Spleen (tissue), 13 donors: ENCODE measurements around the gene NDUFB7. TPM values are rescaled to one million over a fixed set of nuclear protein-coding genes. Genes with fewer than 3 reads are reported as not detected.

ENCODE experiments used
- DNase-seq: peaks from one replicate; pipeline ENCODE4 v3.0.0-alpha.2; 2020
- H3K27ac ChIP-seq, 8 donors: fragments of 200-600 bp; sonication (generic) in 7 of 8; 1 replicate in 4 of 8; 2 replicates in 4 of 8; pipeline versions ENCODE4 v1.5.0 to v1.8.0; 2016 to 2021; ENCODE audit warnings: inconsistent platforms in 4 of 8, mild to moderate bottlenecking in 4 of 8, moderate library complexity in 1 of 8
- H3K27me3 ChIP-seq, 7 donors: fragments of 200-600 bp; sonication (generic) in 6 of 7; replicated peaks in 1 of 7; 1 replicate in 4 of 7; 2 replicates in 3 of 7; pipeline versions ENCODE4 v1.5.0 to v1.8.0; 2016 to 2021; ENCODE audit warnings: inconsistent platforms in 3 of 7, mild to moderate bottlenecking in 1 of 7
- H3K36me3 ChIP-seq, 6 donors: fragments of 200-600 bp; sonication (generic) in 5 of 6; 1 replicate in 4 of 6; 2 replicates in 2 of 6; pipeline versions ENCODE4 v1.5.0 to v1.8.0; 2016 to 2021; ENCODE audit warnings: inconsistent platforms in 2 of 6
- H3K4me1 ChIP-seq, 6 donors: fragments of 200-600 bp; sonication (generic) in 5 of 6; 1 replicate in 3 of 6; 2 replicates in 3 of 6; pipeline versions ENCODE4 v1.5.0 to v1.8.0; 2016 to 2021; ENCODE audit warnings: inconsistent platforms in 3 of 6
- H3K4me3 ChIP-seq, 8 donors: fragments of 200-600 bp; sonication (generic) in 7 of 8; 1 replicate in 4 of 8; 2 replicates in 4 of 8; pipeline versions ENCODE4 v1.5.0 to v1.8.0; 2016 to 2021; ENCODE audit warnings: inconsistent platforms in 4 of 8, mild to moderate bottlenecking in 4 of 8, moderate library complexity in 2 of 8
- H3K9me3 ChIP-seq, 8 donors: fragments of 200-600 bp; sonication (generic) in 7 of 8; 1 replicate in 4 of 8; 2 replicates in 4 of 8; pipeline versions ENCODE4 v1.5.0 to v1.8.0; 2016 to 2021; ENCODE audit warnings: inconsistent platforms in 4 of 8
- CTCF ChIP-seq, 11 experiments: fragments of 200-600 bp in 7 of 11; fragments of 450-650 bp in 4 of 11; sonication (generic) in 4 of 11; IDR thresholded peaks in 8 of 11; conservative IDR thresholded peaks in 3 of 11; 1 replicate in 7 of 11; 2 replicates in 4 of 11; pipeline versions ENCODE4 v1.4.0 to v1.8.0; 2016 to 2021; ENCODE audit warnings: antibody characterized with exemption in 11 of 11, inconsistent platforms in 4 of 11, mild to moderate bottlenecking in 1 of 11
- POLR2A ChIP-seq, 3 donors: fragments of 450-650 bp; IDR thresholded peaks; one replicate each; pipeline ENCODE4 v1.5.1; 2017; ENCODE audit warnings: antibody characterized with exemption in 3 of 3, mild to moderate bottlenecking in 1 of 3
- POLR2AphosphoS5 ChIP-seq, 3 donors: sonication (generic); formaldehyde crosslinking; IDR thresholded peaks; one replicate each; pipeline ENCODE4 v1.5.1; 2017; ENCODE audit warnings: antibody characterized with exemption in 3 of 3
- WGBS, 5 donors: extraction: QIAGEN DNeasy Blood & Tissue Kit in 3 of 5; methylation state at CpG; one replicate each; pipeline versions ENCODE4 v1.1.5 to v1.1.7; 2013 to 2018; 5-methylcytosine and 5-hydroxymethylcytosine counted together
- intact Hi-C: fragments of 100-400 bp; cut with DNase I; formaldehyde crosslinking; loops from one replicate; pipeline ENCODE4 v1.15.0; 2023; ENCODE audit warnings: low total_unique reads
- long read RNA-seq, 2 donors: transcript quantifications; one replicate each; lab custom pipeline, GENCODE V29; 2026
- polyA plus RNA-seq, 3 donors: library from polyadenylated mRNA; stranded (reverse); fragments of 200-250 nt; gene quantifications; one replicate each; pipeline ENCODE4 v1.2.1, GENCODE V29; 2013
- total RNA-seq, 7 donors: library from RNA; depleted of rRNA in 3 of 7; stranded (reverse); fragments of >200 nt in 3 of 7; fragmentation: NEBNext Ultra II Directional in 4 of 7; extraction: Animal tissue kit (Norgen Biotek cat#: 25700) in 4 of 7; gene quantifications; one replicate each; pipeline versions ENCODE4 v1.1.0 to v1.2.1, GENCODE V29; 2016 to 2021
- donor health status: healthy with polysubstance abuse.
- donor health status: DM: no; HTN: no; CAD: no; lungs with moderate emphysema.
- donor health status: DM: no; HTN: no; CAD: no.
- donor health status: Bipolar disorder and iron deficiency.
- donor health status: healthy.
- donor health status: DM: no; HTN: no; CAD: no.
- donor health status: DM: yes; HTN: yes; CAD: no.

The NDUFB7 gene
- total RNA-seq (100 to 1,000 TPM in 3 of 7 donors, 10 to 100 TPM in 4; 77.2 to 185 (median 92.3) TPM), polyA plus RNA-seq (100 to 1,000 TPM; 283 to 374 (median 336) TPM)
- long read RNA-seq, donor 1, transcript NDUFB7-201 (3 exons, 531 nt), result major isoform, 89 of 94 reads
- long read RNA-seq, donor 1, partial matches to known transcripts, result 5 of 94 reads
- long read RNA-seq, donor 1, other reads (novel, unspliced or antisense), result 0 of 94 reads
- long read RNA-seq, donor 2, transcript NDUFB7-201 (3 exons, 531 nt), result major isoform, 79 of 79 reads
- long read RNA-seq, donor 2, partial matches to known transcripts, result 0 of 79 reads
- long read RNA-seq, donor 2, other reads (novel, unspliced or antisense), result 0 of 79 reads

GRCh38 chr19:14571695-14572490, at the start of gene NDUFB7:
Gene NDUFB7 (minus strand): TSS chr19:14572066. CDS start chr19:14572000, 66 bp downstream.
- WGBS, 5 donors, result 2 to 5% (median 3%) methylated on average over 20 to 40 of the region's 40 CpGs
- intact Hi-C loops, result loop anchor here (5.0 kb wide), 1 partner anchor 115 kb away; no protein-coding TSS in a partner anchor
- DNase-seq, result peak; percentile 98
- Histone ChIP-seq H3K27ac (peak within 1 kb of the TSS; percentile 55 to 92 (median 89)), H3K9me3 (no peaks in the 10 kb centered on the region), H3K4me3 (peak within 1 kb of the TSS; percentile 59 to 100 (median 98)), H3K36me3 (peaks cover 0 to 30% (median 5%) of the 10 kb centered on the region in 6 donors), H3K4me1 (peaks cover 24 to 93% (median 49%) of the 10 kb centered on the region in 6 donors), H3K27me3 (no peaks in the 10 kb centered on the region)
- peak; percentile 91 to 94 (median 94) for TF ChIP-seq POLR2AphosphoS5 (IDR thresholded peaks at IDR 0.05)
- TF ChIP-seq CTCF (IDR thresholded peaks at IDR 0.05 in 8 of 11, conservative IDR thresholded peaks at IDR 0.05 in 3 of 11), result peak; percentile 41 to 87 (median 76)
- no peak for TF ChIP-seq POLR2A (IDR thresholded peaks at IDR 0.05)

GRCh38 chr19:14619404-14619803, 47.5 kb upstream of the NDUFB7 start:
- intact Hi-C loops, result no loop called here
- no peaks in the 10 kb centered on the region for H3K27me3 ChIP-seq
- DNase-seq, result no peak
- TF ChIP-seq POLR2A (IDR thresholded peaks at IDR 0.05) (no peak), CTCF (IDR thresholded peaks at IDR 0.05 in 8 of 11, conservative IDR thresholded peaks at IDR 0.05 in 3 of 11) (no peak), POLR2AphosphoS5 (IDR thresholded peaks at IDR 0.05) (no peak)
- peaks cover 0 to 14% (median 0%) of the 10 kb centered on the region in 6 donors for H3K36me3 ChIP-seq
- no peak overlapping the region for H3K4me3 ChIP-seq
- peaks cover 0 to 35% (median 9%) of the 10 kb centered on the region in 6 donors for H3K4me1 ChIP-seq
- H3K9me3 ChIP-seq, result peaks cover 6 to 22% (median 20%) of the 10 kb centered on the region in 8 donors
- H3K27ac ChIP-seq, result no peak overlapping the region

GRCh38 chr19:14616407-14616806, 44.5 kb upstream of the NDUFB7 start:
- Histone ChIP-seq H3K36me3 (peaks cover 0 to 17% (median 0%) of the 10 kb centered on the region in 6 donors), H3K4me3 (peak overlapping the region in 1 of 8 donors; percentile 7), H3K9me3 (peaks cover 6 to 22% (median 20%) of the 10 kb centered on the region in 8 donors), H3K4me1 (peaks cover 0 to 65% (median 35%) of the 10 kb centered on the region in 6 donors), H3K27ac (peak overlapping the region in 7 of 8 donors; percentile 31 to 90 (median 82)), H3K27me3 (no peaks in the 10 kb centered on the region)
- TF ChIP-seq CTCF (IDR thresholded peaks at IDR 0.05 in 8 of 11, conservative IDR thresholded peaks at IDR 0.05 in 3 of 11) (peak in 1 of 11 experiments; percentile 29), POLR2AphosphoS5 (IDR thresholded peaks at IDR 0.05) (peak in 1 of 3 donors; percentile 37), POLR2A (IDR thresholded peaks at IDR 0.05) (no peak)
- WGBS, 5 donors, result 60 to 82% (median 74%) methylated on average over 3 of the region's 3 CpGs
- no peak for DNase-seq
- intact Hi-C loops, result no loop called here
